ENCODE results near the gene B3GAT3.

The B3GAT3 gene

GRCh38 chr11:62605467-62605866 is 16.3 kb downstream of the B3GAT3 start:
- H3K79me2 ChIP-seq (ENCODE audit: insufficient read depth, low read length), result peaks cover 10% of the 10 kb centered on the region
- H3K4me2 ChIP-seq (ENCODE audit: low read depth, low read length, poor library complexity, severe bottlenecking), result no peak overlapping the region

DNA sequence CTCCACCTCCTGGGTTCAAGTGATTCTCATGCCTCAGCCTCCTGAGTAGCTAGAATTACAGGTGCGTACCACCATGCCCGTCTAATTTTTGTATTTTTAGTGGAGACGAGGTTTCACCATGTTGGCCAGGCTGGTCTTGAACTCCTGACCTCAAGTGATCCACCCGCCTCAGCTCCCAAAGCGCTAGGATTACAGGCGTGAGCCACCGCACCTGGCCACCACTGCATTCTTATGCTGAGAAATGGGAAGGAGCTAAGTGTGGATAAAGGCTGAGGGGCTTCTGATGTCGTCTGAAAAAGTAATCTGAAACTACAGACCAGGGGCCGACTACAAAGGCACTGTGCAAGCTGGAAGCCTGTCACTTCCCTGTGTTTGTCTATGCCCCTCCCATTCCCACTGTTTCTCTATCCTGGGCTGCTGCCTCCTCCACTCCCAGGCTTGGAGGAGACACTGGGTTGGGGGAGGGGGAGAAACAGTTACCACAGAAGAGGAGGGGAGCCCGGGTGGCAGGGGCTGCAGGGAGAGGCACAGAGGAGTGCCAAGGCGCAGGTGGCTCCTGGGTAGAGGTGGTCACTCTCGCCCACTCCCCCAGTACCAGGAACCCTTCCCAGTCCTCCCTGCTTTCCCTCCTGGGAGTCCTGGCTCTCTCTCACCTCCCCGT is 17.2 kb downstream of the B3GAT3 start:
- Histone ChIP-seq H4K20me1 (ENCODE audit: low read depth, low read length) (no peaks in the 10 kb centered on the region), H3F3A (ENCODE audit: insufficient read depth) (peaks cover 8% of the 10 kb centered on the region), H3K79me2 (ENCODE audit: insufficient read depth, low read length) (peaks cover 19% of the 10 kb centered on the region), H3K4me3 (ENCODE audit: insufficient read depth, low read length, poor library complexity, severe bottlenecking) (no peak overlapping the region), H3K36me3 (ENCODE audit: low read length) (peaks cover 7% of the 10 kb centered on the region; the same call in 1 of the 2 replicates), H3K9me2 (replicated peaks; ENCODE audit: insufficient read depth, low read length) (no peaks in the 10 kb centered on the region), H3K27me3 (ENCODE audit: low read length) (no peaks in the 10 kb centered on the region), H2AFZ (ENCODE audit: low read depth, low read length, severe bottlenecking) (no peak overlapping the region), H3K27ac (ENCODE audit: low read depth, low read length) (no peak overlapping the region), H3K9me3 (ENCODE audit: insufficient read depth, low read length) (no peaks in the 10 kb centered on the region), H3K4me2 (ENCODE audit: low read depth, low read length, poor library complexity, severe bottlenecking) (no peak overlapping the region), H3K9ac (ENCODE audit: low read length) (no peak overlapping the region)
- TF ChIP-seq CTCF (IDR thresholded peaks at IDR 0.05; ENCODE audit: insufficient read depth, low read length, poor library complexity, severe bottlenecking), result no peak

More at GRCh38 chr11:62605467-62605866, 16.3 kb downstream of the B3GAT3 start:
- no peaks in the 10 kb centered on the region for H3K9me2 ChIP-seq (replicated peaks; ENCODE audit: insufficient read depth, low read length)
- no peaks in the 10 kb centered on the region for H4K20me1 ChIP-seq (ENCODE audit: low read depth, low read length)
- no peaks in the 10 kb centered on the region for H3K36me3 ChIP-seq (ENCODE audit: low read length)
- no peak for TF ChIP-seq EZH2phosphoT487 (conservative IDR thresholded peaks at IDR 0.05; ENCODE audit: low read length)
- TF ChIP-seq CTCF (IDR thresholded peaks at IDR 0.05; ENCODE audit: insufficient read depth, low read length, poor library complexity, severe bottlenecking), result no peak
- H3K27ac ChIP-seq (ENCODE audit: low read depth, low read length), result no peak overlapping the region
- H2AFZ ChIP-seq (ENCODE audit: low read depth, low read length, severe bottlenecking), result no peak overlapping the region
- H3K9ac ChIP-seq (ENCODE audit: low read length), result no peak overlapping the region
- no peaks in the 10 kb centered on the region for H3K27me3 ChIP-seq (ENCODE audit: low read length)
- no peaks in the 10 kb centered on the region for H3K9me3 ChIP-seq (ENCODE audit: insufficient read depth, low read length)
- H3F3A ChIP-seq (ENCODE audit: insufficient read depth), result peaks cover under 1% of the 10 kb centered on the region; the same call in 1 of the 2 replicates
- no peak overlapping the region for H3K4me3 ChIP-seq (ENCODE audit: insufficient read depth, low read length, poor library complexity, severe bottlenecking)

DNA sequence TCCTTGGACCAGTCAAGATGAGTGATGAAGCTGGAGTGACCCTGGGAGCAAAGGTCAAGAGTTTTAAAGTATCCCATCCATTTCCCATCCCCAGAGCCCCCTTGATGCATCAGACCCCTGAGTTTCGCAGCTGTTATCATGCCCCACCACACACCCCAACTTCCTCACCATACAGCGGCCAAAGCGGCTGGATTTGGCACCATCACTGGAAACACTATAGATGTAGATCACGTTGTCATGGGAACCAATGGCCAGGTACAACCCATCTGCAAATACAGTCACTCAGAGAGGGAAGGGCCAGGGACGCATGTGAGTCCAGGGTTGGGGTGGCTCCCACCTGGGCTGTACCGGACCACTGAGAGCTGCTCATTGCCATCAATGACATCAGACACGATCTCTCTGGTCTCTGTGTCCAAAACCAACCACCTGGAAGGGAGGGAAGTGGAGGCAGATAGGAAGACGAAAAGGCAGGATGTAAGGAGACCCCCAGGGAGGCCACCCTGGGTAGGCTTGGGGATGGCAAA is 17.9 kb downstream of the B3GAT3 start:
- H2AFZ ChIP-seq (ENCODE audit: low read depth, low read length, severe bottlenecking), result no peak overlapping the region
- no peak overlapping the region for H3K27ac ChIP-seq (ENCODE audit: low read depth, low read length)
- no peak overlapping the region for H3K9ac ChIP-seq (ENCODE audit: low read length)

More for the DNA sequence above, 17.9 kb downstream of the B3GAT3 start:
- H4K20me1 ChIP-seq (ENCODE audit: low read depth, low read length), result no peaks in the 10 kb centered on the region
- peaks cover 14% of the 10 kb centered on the region for H3F3A ChIP-seq (ENCODE audit: insufficient read depth)
- H3K27me3 ChIP-seq (ENCODE audit: low read length), result no peaks in the 10 kb centered on the region
- TF ChIP-seq EZH2phosphoT487 (conservative IDR thresholded peaks at IDR 0.05; ENCODE audit: low read length), result no peak
- no peak for TF ChIP-seq CTCF (IDR thresholded peaks at IDR 0.05; ENCODE audit: insufficient read depth, low read length, poor library complexity, severe bottlenecking)
- no peaks in the 10 kb centered on the region for H3K9me3 ChIP-seq (ENCODE audit: insufficient read depth, low read length)
- H3K79me2 ChIP-seq (ENCODE audit: insufficient read depth, low read length), result peaks cover 25% of the 10 kb centered on the region
- no peak overlapping the region for H3K4me2 ChIP-seq (ENCODE audit: low read depth, low read length, poor library complexity, severe bottlenecking)
- no peak overlapping the region for H3K4me3 ChIP-seq (ENCODE audit: insufficient read depth, low read length, poor library complexity, severe bottlenecking)
- no peaks in the 10 kb centered on the region for H3K9me2 ChIP-seq (replicated peaks; ENCODE audit: insufficient read depth, low read length)
- peaks cover 11% of the 10 kb centered on the region; the same call in 1 of the 2 replicates for H3K36me3 ChIP-seq (ENCODE audit: low read length)

Data from SU-DHL-6 (cell line).